HG02798 (cell line): ENCODE measurements around the gene CACNB3.

Experiments
- ATAC-seq: cut with Tn5 transposase; IDR thresholded peaks from one replicate; pipeline ENCODE4 v1.9.1; 2021; ENCODE audit warnings: mild to moderate bottlenecking; ENCODE audit not compliant: unreplicated experiment, poor library complexity

Gene CACNB3

GRCh38 chr12:48817873-48818830 lies at the start of gene CACNB3:
Gene CACNB3 (plus strand): TSS chr12:48818496. CDS start chr12:48818930, 434 bp downstream.
- peak; percentile 37 for ATAC-seq

- no peak for ATAC-seq
Measured at GRCh38 chr12:48768736-48769135, 49.6 kb upstream of the CACNB3 start.

- ATAC-seq = no peak
Measured at GRCh38 chr12:48770756-48771155, 47.5 kb upstream of the CACNB3 start.

- no peak for ATAC-seq
Measured at GRCh38 chr12:48771588-48772112, 46.6 kb upstream of the CACNB3 start.

DNA sequence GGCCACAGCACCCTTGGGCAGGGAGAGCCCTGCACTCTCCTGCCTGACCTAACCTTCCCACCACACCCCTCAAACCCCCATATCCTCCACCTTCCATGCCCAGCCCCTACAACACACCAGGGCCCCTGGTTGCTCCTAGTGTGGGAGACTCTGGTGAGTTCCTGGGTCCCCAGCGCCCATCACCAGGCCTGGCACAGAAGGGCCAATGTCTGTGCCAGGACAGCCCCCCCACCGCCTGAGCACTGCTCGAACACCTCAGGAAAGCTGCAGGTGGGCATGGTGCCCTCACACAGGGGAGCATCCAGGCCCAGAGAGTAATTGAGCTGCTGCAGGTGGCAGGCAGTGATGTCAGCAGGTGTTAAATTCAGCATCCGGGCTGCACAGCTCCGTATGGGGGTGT lies 44.6 kb upstream of the CACNB3 start:
- no peak for ATAC-seq

- no peak for ATAC-seq
Measured at GRCh38 chr12:48774516-48774915, 43.8 kb upstream of the CACNB3 start.

- no peak for ATAC-seq
Measured at GRCh38 chr12:48775299-48775698, 43.0 kb upstream of the CACNB3 start.

DNA sequence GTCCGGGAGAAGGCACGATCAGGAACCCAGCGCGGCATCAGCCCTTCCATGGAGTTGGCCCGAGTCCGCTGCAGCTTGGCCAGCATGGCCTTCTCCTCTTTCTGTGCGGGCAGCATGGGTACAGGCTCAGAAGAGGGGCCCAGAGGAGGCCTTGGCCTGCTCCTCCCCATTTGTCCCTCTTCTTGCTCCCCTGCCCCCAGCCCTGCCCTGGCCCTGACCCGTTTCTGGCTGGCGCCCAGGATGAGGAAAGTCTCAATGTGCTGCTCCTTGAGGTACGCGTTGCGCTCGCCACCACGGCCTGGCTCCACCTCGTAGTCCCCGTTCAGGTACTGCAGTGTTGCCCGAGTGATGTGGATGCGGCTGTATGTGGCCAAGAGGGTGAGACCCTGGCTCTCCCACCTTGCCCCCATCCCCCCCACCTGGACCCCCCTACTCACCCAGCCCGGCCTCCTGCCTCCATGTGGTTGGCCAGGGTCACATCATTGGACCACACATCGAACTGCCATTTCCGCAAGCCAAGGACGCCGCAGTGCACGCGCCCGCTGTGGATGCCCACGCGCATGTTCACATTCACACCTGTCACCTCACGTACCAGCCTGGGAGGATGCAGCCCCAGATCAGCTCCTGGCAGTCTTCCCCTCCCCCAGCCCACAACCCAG lies 42.2 kb upstream of the CACNB3 start:
- ATAC-seq = no peak

GRCh38 chr12:48776956-48777355 lies 41.3 kb upstream of the CACNB3 start:
- ATAC-seq = no peak

DNA sequence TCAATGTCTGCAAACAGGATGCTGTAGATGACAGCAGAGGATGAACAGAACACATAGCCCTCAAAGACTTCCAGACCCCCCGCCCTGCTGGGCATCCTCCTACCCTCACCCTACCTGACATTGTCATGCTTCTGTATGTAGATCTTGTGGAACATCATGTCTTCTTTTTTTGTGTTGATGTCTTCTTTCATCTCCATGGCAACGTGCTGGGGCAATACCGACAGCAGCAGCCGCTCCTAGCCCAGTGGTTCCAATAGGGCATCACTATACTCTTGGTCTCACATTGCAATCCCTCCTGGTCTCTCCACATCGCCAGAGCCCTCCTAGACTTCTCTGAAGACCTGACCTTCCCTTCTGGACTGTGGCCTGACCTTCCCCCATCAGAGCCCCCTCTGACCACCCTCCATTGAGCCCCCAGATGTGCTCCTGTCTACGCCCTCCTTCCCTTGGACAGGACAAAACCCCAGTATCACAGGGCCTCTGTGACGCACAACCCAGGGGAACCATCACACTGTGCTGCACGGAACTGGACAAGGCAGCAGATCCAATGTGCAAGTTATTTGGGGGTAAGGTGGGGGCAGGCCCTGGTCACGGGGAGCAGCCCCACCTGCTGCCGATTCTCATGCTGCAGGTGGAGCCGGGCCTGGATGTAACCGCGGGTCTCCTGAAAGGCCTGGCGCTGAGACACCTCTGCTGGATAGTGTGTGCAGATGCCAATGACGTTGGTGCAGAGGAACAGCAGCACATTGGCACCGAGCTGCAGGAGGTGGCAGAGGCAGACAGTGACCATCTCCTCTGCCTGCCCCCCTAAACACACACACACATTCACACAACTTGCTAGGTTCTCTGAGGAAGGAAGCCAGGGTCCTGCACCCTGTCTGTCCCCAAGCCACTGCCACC lies 40.5 kb upstream of the CACNB3 start:
- no peak for ATAC-seq

DNA sequence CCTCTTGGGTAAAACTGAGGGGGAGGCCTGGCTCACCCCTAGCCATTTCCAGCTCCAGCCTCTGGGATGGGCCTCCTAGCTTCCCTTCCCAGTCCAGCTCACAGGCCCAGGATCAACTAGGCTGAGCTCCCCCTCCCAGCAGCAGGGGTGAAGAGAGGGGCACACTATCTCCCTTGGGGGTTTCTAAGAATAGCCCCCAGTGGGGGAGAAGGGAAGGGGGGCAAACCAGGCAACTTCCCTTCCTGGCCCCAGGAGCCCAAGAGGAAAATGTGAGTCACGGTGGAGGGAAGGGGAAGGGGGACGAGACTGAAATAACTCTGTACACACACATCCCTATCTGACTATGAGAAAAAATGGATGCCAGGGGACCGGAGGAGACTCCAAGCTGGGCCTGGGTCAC lies 38.4 kb upstream of the CACNB3 start:
- ATAC-seq = no peak

DNA sequence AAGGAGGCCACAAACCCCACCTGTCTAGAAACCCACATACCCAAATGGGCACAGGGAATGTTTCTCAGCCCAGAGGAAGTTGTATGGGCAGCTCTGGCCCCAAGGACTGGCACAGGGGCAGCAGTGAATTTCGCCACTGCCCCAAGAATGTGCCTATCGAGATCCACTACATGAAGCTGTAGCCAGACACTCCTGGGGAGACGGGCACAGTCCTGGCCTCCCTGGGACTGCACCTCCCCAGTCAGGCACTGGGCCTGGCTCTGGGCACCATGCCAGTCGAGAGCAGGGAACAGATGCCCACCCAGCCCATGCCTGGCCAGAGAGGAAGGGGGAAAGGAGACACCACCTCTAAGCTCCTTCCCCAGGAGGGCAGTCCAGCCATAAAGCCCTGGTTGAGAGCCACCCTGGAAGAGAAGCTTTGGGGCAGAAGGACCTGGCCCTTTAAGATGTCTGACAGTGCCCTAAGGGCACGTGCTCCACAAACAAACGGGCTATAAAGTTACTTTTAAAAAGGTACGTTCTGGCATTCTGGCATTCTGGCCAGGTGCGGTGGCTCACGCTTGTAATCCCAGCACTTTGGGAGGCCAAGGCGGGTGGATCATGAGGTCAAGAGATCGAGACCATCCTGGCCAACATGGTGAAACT lies 37.8 kb upstream of the CACNB3 start:
- ATAC-seq = no peak

GRCh38 chr12:48781750-48782456 lies 36.4 kb upstream of the CACNB3 start:
- ATAC-seq = no peak

DNA sequence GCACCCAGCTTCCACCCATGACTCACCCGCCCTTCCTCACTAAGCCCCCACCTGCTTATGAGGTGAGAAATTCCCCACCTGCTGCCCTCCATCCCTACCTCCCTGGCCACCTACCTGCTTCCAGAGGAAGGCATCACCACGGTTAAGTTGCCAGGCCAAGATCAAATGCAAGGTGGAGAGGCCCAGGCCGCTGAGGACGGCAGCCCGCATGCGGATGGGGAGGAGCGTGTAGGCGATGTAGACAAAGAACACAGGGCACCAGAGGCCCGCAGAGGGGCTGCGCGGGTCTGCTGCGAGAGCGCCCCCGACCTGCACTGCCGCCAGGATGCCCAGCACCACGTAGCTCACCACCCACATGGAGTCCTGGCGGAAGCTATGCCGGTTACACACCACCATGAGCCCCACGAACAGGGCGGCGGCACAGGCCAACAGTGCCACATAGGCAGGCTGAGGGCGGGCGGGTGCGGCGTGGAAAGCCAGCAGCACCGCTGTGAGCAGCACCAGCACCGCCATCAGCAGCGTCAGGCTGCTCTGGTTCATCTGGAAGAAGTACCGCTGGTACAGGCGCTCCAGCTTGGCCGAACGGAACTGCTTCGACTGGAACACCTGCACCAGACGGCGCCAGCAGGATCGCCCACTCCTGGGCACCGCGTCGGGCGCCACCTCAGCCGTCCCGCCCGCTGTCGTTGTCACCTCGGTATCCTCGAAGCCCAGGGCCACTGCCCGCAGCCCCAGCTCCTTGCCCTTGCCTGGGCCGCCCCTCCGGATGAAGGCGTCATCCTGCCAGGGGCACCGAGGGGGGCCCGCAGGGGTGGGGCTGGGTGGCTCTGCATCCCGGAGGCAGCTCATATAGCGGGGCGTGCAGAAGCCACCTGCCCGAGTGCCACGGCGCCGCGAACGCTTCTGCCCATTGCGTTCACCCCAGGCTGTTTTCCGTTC lies 35.6 kb upstream of the CACNB3 start:
- ATAC-seq = no peak

- ATAC-seq = no peak
Measured at GRCh38 chr12:48783432-48783831, 34.9 kb upstream of the CACNB3 start.

- ATAC-seq = no peak
Measured at GRCh38 chr12:48786591-48787544, 31.4 kb upstream of the CACNB3 start.
